GM18868 (cell line): Measurements from ENCODE around the gene MNS1.
"Not testable (repeated sequence)": the region's sequence is repeated elsewhere in the genome, so short reads cannot be mapped to it uniquely, and the experiment has no call there.

Experiments used
- ATAC-seq: cut with Tn5 transposase; IDR thresholded peaks from one replicate; pipeline ENCODE4 v1.9.1; 2021; ENCODE audit warnings: mild to moderate bottlenecking, moderate library complexity; ENCODE audit not compliant: unreplicated experiment

Gene MNS1

DNA sequence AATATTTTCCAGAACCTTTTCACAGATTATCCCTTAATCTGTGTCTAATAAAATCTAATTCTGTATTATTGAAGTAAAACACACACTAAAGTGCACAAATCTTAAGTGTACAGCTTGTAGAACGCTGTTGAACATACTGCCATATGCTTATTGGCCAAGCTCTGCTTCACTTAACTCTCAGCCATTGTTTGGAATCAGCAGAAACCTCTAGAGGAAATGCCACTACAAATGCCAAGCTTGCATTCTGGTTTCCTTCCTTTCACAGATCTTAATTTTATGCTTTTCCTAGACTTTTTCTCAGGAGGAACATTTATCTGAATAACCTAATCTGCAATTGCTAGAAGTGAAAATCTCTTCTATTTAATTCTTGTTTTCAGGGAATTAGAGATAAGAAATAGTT, 10.1 kb downstream of the MNS1 start:
- ATAC-seq = no peak

DNA sequence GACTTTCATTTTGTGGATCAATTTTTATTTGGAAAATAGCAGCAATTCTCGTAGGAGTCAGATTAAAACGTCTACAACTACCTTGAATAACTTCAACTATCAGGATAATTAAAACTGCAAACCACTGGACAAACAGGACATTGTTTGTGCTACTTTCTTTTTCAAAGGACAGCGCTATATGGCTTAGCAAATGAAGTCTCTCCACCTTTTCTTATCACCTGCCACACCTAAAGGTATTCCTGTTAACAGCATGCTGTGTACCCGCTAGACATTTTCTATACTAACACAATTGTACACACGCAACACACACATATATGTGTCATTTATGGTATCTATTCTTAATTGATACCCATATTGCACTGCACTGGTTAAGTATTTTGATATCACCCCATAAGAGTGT, 19.2 kb downstream of the MNS1 start:
- no peak for ATAC-seq

DNA sequence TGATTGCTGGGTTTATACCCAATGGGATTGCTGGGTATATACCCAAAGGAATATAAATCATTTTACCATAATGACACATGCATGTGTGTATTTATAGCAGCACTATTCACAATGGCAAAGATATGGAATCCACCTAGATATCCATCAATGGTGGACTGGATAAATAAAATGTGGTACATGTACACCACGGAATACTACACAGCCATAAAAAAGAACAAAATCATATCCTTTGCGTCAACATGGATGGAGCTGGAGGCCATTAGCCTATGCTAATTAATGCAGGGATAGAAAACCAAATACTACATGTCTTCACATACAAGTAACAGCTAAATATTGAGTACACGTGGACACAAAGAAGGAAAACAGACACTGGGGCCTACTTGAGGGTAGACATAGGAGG, 22.6 kb downstream of the MNS1 start:
- no peak for ATAC-seq

DNA sequence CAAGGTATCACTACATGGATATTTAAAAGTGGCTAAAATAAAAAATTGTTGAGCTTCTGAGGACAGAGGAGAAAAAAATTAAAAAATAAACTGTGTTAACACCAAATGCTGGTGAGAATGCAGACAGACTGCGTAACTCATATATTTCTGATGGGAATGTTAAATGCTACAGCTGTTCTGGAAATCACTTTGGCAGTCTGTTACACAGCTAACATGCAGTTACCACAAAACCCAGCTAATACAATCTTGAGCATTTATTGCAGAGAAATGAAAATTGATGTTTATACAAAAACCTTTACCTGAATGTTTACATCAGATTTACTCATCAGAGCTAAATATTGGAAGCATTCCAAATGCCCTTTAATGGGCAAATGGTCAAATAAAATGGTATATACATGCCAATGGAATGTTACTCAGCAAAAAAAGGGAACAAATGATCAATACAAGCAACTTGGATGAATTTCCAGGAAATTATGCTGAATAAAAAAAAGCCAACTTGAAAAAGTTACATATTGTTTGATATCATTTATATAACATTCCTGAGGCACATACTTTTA, 24.6 kb downstream of the MNS1 start:
- no peak for ATAC-seq

DNA sequence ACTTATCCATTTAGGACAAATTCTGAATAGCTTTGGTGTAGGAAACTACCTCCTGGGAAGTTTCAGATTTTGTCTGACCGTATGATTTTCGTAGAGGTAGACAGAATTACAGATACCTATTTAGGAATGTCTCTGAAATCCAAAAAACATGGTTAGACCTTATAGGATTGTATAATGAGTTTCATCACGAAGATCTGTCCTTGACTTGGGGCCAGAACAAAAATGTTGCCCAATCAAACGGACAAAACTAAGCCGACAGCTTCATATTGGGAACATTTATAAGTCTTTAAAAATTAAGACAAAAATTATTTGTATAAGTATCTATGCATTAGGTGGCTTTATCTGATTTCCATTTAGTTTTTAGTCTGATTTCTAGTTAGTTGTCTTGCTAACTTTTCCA, 32.6 kb downstream of the MNS1 start:
- ATAC-seq = no peak

DNA sequence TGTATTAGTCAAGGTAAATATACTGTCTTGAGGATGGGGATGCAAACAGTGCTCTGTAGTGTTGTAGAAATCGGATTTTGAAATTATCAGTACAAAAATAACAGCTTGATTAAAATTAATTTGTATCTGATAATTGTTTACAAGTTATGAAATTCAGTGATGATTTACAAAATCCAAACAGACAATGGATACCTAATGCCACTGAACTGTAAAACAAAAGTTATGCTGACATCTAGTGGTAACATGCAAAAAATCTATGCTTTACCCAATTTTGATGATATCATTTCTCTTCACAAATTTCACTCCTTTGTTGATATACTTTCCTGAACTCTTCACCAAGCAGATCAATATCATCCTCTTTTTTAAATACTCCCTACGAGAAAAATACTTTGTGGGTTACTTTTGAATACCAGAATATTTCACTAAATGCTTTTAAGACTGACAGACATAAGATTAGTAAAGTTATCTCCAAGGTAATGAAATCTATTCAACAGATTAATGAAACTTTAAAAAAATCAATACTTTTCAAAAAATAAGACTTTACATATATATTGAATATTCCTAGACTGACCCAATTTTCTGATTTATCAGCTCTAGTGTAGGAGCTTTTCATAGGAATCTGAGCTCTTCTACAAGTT, 36.0 kb downstream of the MNS1 start:
- no peak for ATAC-seq

DNA sequence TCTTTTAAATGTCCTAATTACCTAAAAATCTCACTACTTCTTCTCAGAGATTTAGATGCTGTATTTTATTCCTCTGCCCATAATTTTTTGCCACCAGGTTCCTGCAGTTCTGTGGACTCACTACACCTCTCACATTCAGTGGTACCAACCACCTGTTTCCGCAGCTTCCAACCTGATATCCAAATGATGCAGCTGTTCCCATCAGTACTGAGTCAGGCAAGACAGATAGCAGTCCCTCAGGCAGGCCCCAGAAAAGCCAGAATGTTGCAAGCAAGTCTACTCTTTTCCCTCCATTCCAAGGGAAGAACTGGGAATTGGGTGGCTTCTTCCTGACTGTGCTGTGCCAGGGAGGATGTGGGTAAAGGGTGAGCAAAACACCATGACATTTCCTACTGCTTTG, 39.0 kb downstream of the MNS1 start:
- no peak for ATAC-seq

DNA sequence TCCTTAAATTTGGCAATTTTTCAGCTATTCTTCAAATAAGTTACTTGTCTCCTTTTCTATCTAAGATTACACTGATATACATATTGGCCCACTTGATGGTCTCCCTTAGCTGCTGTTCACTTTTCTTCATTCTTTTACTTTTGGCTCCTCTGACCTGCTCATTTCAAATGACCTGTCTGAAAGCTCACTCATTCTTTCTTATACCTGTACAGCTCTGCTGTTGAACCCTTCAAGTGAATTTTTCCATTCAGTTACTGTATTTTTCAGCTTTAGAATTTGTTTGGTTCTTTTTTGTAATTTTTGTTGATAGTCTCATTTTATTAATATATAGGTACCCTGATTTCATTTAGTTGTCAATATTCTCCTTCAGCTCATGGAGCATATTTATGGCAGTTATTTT, 39.7 kb downstream of the MNS1 start:
- ATAC-seq = no peak

DNA sequence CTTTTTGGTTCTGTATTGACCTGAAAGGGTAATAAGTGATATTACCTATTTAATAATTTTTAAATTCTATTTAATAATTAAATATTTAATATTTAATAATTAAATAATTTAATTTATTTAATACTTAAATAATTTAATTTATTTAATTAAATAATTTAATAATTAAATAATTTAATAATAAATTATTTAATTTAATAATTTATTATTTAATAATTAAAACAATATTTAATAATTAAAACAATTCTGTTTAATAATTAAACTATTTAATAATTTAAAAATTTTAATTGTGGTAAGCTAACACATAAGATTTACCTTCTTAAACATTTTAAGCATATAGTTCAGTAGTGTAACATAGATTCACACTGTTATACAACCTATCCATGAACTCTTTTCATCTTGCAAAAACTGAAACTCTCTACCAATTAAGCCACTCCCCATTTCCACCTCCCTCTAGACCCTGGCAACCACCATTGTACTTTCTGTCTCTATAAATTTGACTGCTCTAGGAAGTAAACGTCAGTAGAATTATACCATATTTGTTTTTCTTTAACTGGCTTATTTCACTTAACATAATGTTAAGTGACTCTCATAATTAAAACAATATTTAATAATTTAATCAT, 51.7 kb downstream of the MNS1 start:
- not testable (repeated sequence) for ATAC-seq

DNA sequence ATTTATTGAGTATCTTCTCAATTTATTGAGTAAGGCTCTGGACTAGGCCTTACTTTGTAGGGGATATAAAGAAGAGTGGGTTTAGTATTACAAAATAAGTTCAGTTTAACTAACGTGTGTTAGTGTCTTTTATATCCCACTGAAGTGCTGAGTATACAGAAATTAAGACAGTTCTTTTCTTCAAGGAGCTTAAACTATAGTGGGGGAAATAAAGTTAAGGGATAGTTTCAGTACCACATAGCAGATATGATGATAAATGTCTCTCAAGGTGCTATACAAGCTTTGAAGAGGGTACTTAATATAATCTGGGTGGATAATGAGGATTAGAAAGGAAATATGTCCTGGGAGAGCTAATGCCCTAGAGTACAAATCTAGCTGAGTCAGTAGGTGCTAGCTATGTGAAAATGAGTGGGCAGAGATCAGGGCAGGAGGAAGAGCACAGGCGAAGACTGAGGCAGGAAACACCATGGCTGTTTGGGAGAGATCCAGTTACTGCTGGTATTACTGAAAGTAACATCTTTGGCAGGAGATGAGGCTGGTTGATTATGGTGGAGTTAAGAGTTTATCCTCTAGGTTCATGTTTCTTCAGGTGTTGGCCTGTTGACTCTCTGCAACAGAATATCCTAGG, 53.7 kb downstream of the MNS1 start:
- no peak for ATAC-seq

DNA sequence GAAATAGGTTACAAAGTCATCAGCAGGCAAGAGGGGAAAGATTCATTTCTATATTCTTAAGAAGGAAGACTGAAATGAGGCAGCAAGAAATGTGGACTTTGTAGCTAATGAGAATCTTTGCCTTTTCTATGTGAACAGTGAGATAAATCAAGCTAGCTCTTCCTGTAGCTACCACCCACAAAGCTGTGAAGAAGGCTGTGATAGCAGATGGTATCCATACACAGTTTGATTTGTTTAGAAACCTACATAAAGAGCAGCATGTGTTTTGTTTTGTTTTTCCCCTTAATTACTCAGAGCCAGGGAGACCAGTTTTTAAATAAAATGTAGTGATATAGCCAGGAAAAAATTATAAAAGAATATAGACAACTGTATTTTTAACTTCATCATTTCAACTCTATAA, 54.2 kb downstream of the MNS1 start:
- no peak for ATAC-seq

DNA sequence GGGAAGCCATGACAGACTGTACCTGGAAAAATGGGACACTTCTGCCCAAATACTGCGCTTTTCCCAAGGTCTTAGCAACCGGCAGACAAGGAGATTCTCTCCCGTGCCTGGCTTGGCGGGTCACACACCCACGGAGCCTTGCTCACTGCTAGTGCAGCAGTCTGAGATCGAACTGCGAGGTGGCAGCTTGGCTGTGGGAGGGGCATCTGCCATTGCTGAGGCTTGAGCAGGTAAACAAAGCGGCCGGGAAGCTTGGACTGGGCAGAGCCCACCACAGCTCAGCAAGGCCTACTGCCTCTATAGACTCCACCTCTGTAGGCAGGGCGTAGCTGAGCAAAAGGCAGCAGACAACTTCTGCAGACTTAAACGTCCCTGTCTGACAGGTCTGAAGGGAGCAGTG, 65.7 kb downstream of the MNS1 start:
- ATAC-seq = not testable (repeated sequence)

DNA sequence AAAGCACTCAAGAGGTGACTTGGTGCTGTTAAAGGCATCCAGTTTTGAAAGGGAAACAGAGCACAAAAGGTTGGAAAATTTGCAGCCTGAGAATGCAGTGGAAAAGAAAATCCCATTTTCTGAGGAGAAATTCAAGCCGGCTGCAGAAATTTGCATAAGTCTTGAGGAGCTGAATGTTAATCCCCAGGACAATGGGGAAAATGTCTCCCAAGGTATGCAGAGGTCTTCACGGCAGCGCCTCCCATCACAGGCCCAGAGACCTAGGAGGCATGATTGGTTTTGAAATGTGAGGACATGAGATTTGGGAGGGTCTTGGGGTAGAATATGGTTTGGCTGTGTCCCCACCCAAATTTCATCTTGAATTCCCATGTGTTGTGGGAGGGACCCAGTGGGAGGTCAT, 67.6 kb downstream of the MNS1 start:
- ATAC-seq = not testable (repeated sequence)

DNA sequence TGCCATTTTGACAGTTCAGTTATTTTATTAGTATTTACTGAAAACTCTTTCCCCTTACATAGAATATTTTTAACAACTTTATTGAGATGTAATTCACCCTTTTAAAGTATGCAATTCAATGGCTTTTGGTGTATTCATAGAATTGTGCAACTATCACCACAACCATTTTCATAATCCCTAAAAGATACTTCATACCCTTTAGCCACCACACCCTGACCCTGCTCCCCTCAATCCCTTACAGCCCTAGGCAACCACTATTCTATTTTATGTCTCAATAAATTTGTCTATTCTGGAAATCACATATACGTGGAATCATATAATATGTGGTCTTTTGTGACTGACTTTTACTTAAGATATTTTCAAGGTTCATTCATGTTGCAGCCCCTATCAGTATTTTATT, 70.0 kb downstream of the MNS1 start:
- ATAC-seq = no peak

DNA sequence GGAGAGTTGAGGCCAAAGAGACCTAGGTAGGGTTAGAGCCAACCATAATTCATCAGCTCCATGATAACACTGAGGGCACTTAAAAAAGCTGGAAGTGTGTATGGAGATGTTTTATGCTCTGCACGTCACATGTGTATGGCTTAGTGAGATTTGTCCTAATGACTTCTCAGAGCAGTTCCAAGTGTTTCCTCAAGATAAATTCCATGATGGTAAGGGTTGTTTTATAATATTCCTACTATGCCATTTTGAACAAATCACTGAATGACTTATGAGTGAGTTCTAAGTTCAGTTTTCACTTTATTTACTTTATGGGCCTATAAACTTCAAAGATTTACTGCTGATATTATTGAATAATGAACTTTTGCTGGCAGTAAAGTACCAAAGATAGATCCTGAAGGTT, 71.7 kb downstream of the MNS1 start:
- ATAC-seq = no peak

DNA sequence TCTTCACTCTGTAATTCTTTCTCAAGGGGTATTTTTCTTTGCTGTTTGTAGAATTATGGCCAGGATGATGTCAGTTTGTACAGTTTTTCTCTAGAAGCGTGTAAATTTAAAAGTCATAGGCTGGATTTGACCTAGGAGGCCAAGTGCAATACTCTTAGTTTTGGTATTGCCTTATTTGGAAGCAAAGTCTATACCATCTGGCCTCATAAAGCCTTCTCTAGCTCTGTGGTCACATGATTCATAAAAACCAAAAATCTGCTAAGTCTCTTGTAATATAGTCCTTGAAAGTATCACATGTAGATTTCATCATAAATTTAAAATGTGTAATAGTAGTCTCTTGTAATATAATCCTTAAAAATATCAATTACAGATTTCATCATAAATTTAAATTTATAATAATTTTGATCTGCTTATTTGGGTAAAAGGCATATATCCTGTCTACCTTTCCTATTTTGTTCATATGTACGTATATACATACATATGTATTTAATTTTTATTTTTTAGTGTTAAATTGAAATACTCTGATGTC, 74.1 kb downstream of the MNS1 start:
- ATAC-seq = no peak

DNA sequence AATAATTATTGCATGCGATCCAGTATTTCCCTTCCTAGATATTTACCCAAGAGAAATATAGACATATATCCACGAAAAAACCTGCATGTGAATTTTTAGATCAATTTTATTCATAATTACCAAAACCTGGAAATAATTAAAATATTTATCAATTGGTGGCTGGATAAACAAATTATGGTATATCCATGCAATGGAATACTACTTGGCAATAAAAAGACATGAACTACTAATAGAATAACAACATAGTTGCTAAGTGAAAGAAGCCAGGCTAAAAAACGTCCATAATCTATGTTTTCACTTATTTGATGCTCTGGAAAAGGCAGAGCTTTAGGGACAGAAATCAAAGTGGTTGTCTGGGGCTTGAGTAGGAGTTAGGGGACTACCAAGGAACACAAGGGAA, 79.0 kb downstream of the MNS1 start:
- no peak for ATAC-seq

DNA sequence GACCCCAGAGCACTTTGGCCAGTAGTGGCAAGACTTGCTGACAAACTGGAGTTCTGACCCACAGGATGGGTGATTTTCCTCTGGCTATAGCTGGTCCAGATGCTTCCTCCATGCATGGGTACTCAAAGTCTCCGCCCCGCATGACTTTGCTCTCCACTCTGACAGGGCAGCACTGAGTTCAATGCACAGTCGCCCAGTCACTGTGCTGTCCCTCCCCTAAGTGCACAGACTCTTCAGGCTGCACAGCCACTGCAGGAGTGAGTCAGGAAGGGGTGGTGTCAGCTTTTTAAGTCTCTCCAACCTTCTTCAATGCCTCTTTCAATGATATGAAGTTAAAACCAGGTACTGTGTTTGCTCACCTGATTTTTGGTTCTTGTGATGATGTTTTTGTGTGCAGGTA, 81.9 kb downstream of the MNS1 start:
- no peak for ATAC-seq
